NT2/D1 (cell line): ENCODE results near the gene SYNGR1.

Experiments used
- DNase-seq: peaks from one replicate; pipeline ENCODE4 v3.0.0-alpha.2; 2011; ENCODE audit warnings: low read depth, low spot score
- H3K27me3 ChIP-seq: 2 replicates; pipeline ENCODE4 v1.6.0; 2011; ENCODE audit warnings: mild to moderate bottlenecking; ENCODE audit not compliant: insufficient read length, insufficient read depth
- H3K36me3 ChIP-seq: 2 replicates; pipeline ENCODE4 v1.6.1; 2011; ENCODE audit warnings: mild to moderate bottlenecking, low read length, mixed read lengths; ENCODE audit not compliant: insufficient read depth, insufficient read length
- H3K4me1 ChIP-seq: 2 replicates; pipeline ENCODE4 v1.5.1; 2011; ENCODE audit not compliant: insufficient read depth, insufficient read length
- H3K4me3 ChIP-seq: 2 replicates; pipeline ENCODE4 v1.5.1; 2011; ENCODE audit warnings: low read depth; ENCODE audit not compliant: insufficient read length
- H3K9ac ChIP-seq: 2 replicates; pipeline ENCODE4 v1.6.0; 2011; ENCODE audit warnings: low read depth; ENCODE audit not compliant: insufficient read length
- H3K9me3 ChIP-seq: 2 replicates; pipeline ENCODE4 v1.5.1; 2011; ENCODE audit warnings: mild to moderate bottlenecking, low read length; ENCODE audit not compliant: insufficient read depth
- SUZ12 ChIP-seq: IDR thresholded peaks from 2 replicates; pipeline ENCODE4 v1.6.1; 2011; ENCODE audit not compliant: insufficient read length, insufficient read depth; ENCODE audit errors: extremely low read depth
- YY1 ChIP-seq: IDR thresholded peaks from 2 replicates; pipeline ENCODE4 v1.6.1; 2011; ENCODE audit not compliant: insufficient read length, insufficient read depth
- ZNF274 ChIP-seq: IDR thresholded peaks from 2 replicates; pipeline ENCODE4 v1.6.1; 2011; ENCODE audit warnings: mild to moderate bottlenecking, low read depth, low read length

The SYNGR1 gene

GRCh38 chr22:39418696-39419095, 68.9 kb downstream of the SYNGR1 start:
- Histone ChIP-seq H3K4me1 (no peaks in the 10 kb centered on the region), H3K9ac (no peak overlapping the region), H3K36me3 (peaks cover 65% of the 10 kb centered on the region), H3K27me3 (no peaks in the 10 kb centered on the region), H3K4me3 (no peak overlapping the region), H3K9me3 (no peaks in the 10 kb centered on the region)
- TF ChIP-seq ZNF274 (no peak), YY1 (no peak), SUZ12 (no peak)
- no peak for DNase-seq

GRCh38 chr22:39419096-39419495, 69.3 kb downstream of the SYNGR1 start:
- H3K36me3 ChIP-seq = peaks cover 69% of the 10 kb centered on the region
- DNase-seq = no peak

GRCh38 chr22:39419911-39420310, 70.1 kb downstream of the SYNGR1 start:
- H3K27me3 ChIP-seq = no peaks in the 10 kb centered on the region
- no peak overlapping the region for H3K4me3 ChIP-seq
- no peak for TF ChIP-seq SUZ12
- TF ChIP-seq YY1 = no peak
- TF ChIP-seq ZNF274 = no peak
- DNase-seq = no peak
- H3K9me3 ChIP-seq = no peaks in the 10 kb centered on the region
- no peaks in the 10 kb centered on the region for H3K4me1 ChIP-seq
- H3K36me3 ChIP-seq = peaks cover 75% of the 10 kb centered on the region
- no peak overlapping the region for H3K9ac ChIP-seq

More at GRCh38 chr22:39419096-39419495, 69.3 kb downstream of the SYNGR1 start:
- H3K27me3 ChIP-seq = no peaks in the 10 kb centered on the region
- TF ChIP-seq SUZ12 = no peak
- no peak for TF ChIP-seq ZNF274
- TF ChIP-seq YY1 = no peak
- no peak overlapping the region for H3K4me3 ChIP-seq
- no peaks in the 10 kb centered on the region for H3K9me3 ChIP-seq
- H3K4me1 ChIP-seq = no peaks in the 10 kb centered on the region
- H3K9ac ChIP-seq = no peak overlapping the region

- Histone ChIP-seq H3K4me1 (peaks cover 1% of the 10 kb centered on the region), H3K36me3 (peaks cover 68% of the 10 kb centered on the region), H3K9ac (no peak overlapping the region), H3K4me3 (no peak overlapping the region), H3K9me3 (no peaks in the 10 kb centered on the region), H3K27me3 (no peaks in the 10 kb centered on the region)
- TF ChIP-seq SUZ12 (no peak), ZNF274 (no peak), YY1 (no peak)
- no peak for DNase-seq
These were observed 71.9 kb downstream of the SYNGR1 start for GRCh38 chr22:39421691-39422090.

- H3K4me1 ChIP-seq = peaks cover 3% of the 10 kb centered on the region
- no peak overlapping the region for H3K4me3 ChIP-seq
- peaks cover 68% of the 10 kb centered on the region for H3K36me3 ChIP-seq
- DNase-seq = no peak
- H3K9me3 ChIP-seq = no peaks in the 10 kb centered on the region
- H3K27me3 ChIP-seq = no peaks in the 10 kb centered on the region
- no peak overlapping the region for H3K9ac ChIP-seq
- TF ChIP-seq SUZ12 (no peak), ZNF274 (no peak), YY1 (no peak)
These were observed 72.3 kb downstream of the SYNGR1 start for GRCh38 chr22:39422101-39422500.

- Histone ChIP-seq H3K9me3 (no peaks in the 10 kb centered on the region), H3K27me3 (no peaks in the 10 kb centered on the region), H3K4me1 (peaks cover 5% of the 10 kb centered on the region), H3K36me3 (peaks cover 69% of the 10 kb centered on the region), H3K9ac (no peak overlapping the region), H3K4me3 (no peak overlapping the region)
- DNase-seq = no peak
- TF ChIP-seq SUZ12 (no peak), YY1 (no peak), ZNF274 (no peak)
These were observed 72.9 kb downstream of the SYNGR1 start for GRCh38 chr22:39422721-39423120.

GRCh38 chr22:39423976-39424375, 74.2 kb downstream of the SYNGR1 start:
- H3K27me3 ChIP-seq = no peaks in the 10 kb centered on the region
- TF ChIP-seq ZNF274 = no peak
- TF ChIP-seq YY1 = no peak
- no peak for TF ChIP-seq SUZ12
- H3K4me3 ChIP-seq = no peak overlapping the region
- H3K4me1 ChIP-seq = peaks cover 12% of the 10 kb centered on the region
- H3K9ac ChIP-seq = no peak overlapping the region
- H3K36me3 ChIP-seq = peaks cover 64% of the 10 kb centered on the region
- H3K9me3 ChIP-seq = no peaks in the 10 kb centered on the region
- DNase-seq = no peak
